ENCODE results near the gene CDK18.

Gene CDK18

GRCh38 chr1:205504311-205505075 lies at the start of gene CDK18 (continued):
- TF ChIP-seq PATZ1 (tag by site-specific recombination; IDR thresholded peaks at IDR 0.05) (peak; percentile 96), ZSCAN23 (tag by site-specific recombination; IDR thresholded peaks at IDR 0.05) (no peak), KLF7 (tag by site-specific recombination; IDR thresholded peaks at IDR 0.05; ENCODE audit: borderline replicate concordance) (no peak), ZNF660 (tag by site-specific recombination; IDR thresholded peaks at IDR 0.05) (no peak), ZNF311 (tag by site-specific recombination; IDR thresholded peaks at IDR 0.05; ENCODE audit: borderline replicate concordance) (no peak), ZBTB6 (tag by site-specific recombination; IDR thresholded peaks at IDR 0.05) (no peak), ZNF704 (tag by site-specific recombination; IDR thresholded peaks at IDR 0.05) (no peak), ZNF362 (tag by site-specific recombination; IDR thresholded peaks at IDR 0.05) (0 out of 2 replicates have a peak, but pooled peaks have one; percentile 30), ZNF266 (tag by site-specific recombination; IDR thresholded peaks at IDR 0.05; ENCODE audit: low read depth) (no peak), WT1 (tag by site-specific recombination; IDR thresholded peaks at IDR 0.05) (peak; percentile 92), GLIS2 (tag by site-specific recombination; IDR thresholded peaks at IDR 0.05) (peak; percentile 86), ZNF518A (tag by site-specific recombination; conservative IDR thresholded peaks at IDR 0.05; ENCODE audit: low read depth) (no peak), TRIM28 (IDR thresholded peaks at IDR 0.05; ENCODE audit: borderline replicate concordance, low read length) (no peak), ZNF423 (tag by site-specific recombination; IDR thresholded peaks at IDR 0.05) (0 out of 2 replicates have a peak, but pooled peaks have one; percentile 27), ZNF24 (tag by site-specific recombination; IDR thresholded peaks at IDR 0.05) (peak; percentile 62; the same call in 1 of the 2 replicates), FEZF1 (tag by site-specific recombination; IDR thresholded peaks at IDR 0.05) (0 out of 2 replicates have a peak, but pooled peaks have one; percentile 23), ZNF335 (tag by site-specific recombination; conservative IDR thresholded peaks at IDR 0.05) (no peak), ZNF18 (tag by site-specific recombination; IDR thresholded peaks at IDR 0.05) (no peak), ZNF324 (tag by site-specific recombination; IDR thresholded peaks at IDR 0.05) (peak; percentile 68; the same call in 1 of the 2 replicates), ZNF768 (tag by site-specific recombination; IDR thresholded peaks at IDR 0.05) (no peak), ZNF488 (tag by site-specific recombination; IDR thresholded peaks at IDR 0.05) (no peak), ELK4 (IDR thresholded peaks at IDR 0.05; ENCODE audit: borderline replicate concordance, low read depth, low read length) (no peak), KLF9 (tag by site-specific recombination; IDR thresholded peaks at IDR 0.05; ENCODE audit: low read depth) (no peak; the same call in 1 of the 2 replicates), BCL11A (tag by site-specific recombination; IDR thresholded peaks at IDR 0.05; ENCODE audit: low read depth) (no peak)

All from HEK293 (cell line).